HG03565 (cell line): ENCODE measurements around the gene GSTM1.
"Not testable (repeated sequence)": the region's sequence is repeated elsewhere in the genome, so short reads cannot be mapped to it uniquely, and the experiment has no call there.

Experiments
- ATAC-seq: cut with Tn5 transposase; IDR thresholded peaks from one replicate; pipeline ENCODE4 v1.9.1; 2021; ENCODE audit warnings: mild to moderate bottlenecking, moderate library complexity; ENCODE audit not compliant: unreplicated experiment

GSTM1 gene

DNA sequence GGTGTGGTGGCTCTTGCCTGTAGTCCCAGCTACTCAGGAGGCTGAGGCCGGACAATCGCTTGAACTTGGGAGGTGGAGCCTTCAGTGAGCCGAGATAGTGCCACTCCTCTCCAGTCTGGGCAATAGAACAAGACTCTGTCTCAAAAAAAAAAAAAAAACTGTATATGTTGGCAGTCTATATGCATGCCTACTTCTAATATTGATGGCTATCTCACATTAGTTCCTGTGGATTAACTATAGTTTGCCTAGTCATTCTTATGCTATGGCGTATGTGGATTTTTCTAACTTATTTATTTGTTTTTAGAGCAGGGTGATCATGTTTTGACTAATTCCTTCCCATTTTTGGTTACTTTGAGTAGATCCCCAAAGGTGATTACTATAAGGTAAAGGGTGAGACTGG lies 9.4 kb downstream of the GSTM1 start:
- no peak for ATAC-seq

DNA sequence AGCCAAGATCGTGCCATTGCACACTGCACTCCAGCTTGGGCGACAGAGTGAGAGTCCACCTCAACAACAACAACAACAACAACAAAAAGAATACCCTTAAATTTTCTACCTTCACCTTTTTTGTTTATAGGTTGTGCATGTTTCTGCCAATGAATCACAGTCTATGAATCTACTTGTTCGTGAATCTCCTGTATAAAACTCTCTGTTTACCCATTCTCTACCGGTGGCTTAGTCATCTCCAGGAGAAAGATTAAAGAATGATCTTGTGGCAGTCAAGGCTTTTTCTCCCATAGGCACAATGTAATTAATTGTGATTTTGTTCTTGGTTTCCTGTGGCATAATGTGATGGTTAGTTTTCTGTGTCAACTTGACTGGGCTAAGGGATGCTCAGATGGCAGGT lies 10.2 kb downstream of the GSTM1 start:
- not testable (repeated sequence) for ATAC-seq

DNA sequence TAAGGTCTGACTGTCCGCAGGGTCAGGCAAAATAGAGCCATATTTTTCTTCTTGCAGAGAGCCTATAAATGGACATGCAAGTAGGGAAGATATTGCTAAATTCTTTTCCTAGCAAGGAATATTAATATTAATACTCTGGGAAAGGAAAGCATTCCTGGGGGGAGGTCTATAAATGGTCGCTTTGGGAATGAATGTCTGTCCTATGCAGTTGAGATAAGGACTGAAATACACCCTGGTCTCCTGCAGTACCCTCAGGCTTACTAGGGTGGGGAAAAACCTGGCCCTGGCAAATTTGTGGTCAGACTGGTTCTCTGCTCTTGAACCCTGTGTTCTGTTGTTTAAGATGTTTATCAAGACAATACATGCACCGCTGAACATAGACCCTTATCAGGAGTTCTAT lies 15.3 kb downstream of the GSTM1 start:
- ATAC-seq: not testable (repeated sequence)

DNA sequence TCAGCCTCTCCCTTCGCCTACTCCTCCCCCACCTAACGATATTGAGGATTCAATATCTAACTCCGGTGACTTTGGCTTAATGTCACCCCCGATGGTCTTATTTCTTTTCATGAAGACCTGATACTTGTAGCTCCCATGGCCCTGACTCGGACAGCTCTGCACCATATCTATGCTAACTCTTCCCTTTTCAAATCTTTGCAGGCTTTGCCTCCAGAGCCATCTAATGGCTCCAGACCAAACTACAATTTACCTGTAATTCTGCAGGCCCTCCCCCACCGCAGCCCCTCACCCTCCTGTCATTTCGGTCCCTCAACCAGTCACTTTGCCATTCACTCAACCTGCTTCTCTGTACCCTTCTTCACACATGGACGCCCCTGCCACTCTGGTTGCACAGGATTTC lies 16.6 kb downstream of the GSTM1 start:
- no peak for ATAC-seq

DNA sequence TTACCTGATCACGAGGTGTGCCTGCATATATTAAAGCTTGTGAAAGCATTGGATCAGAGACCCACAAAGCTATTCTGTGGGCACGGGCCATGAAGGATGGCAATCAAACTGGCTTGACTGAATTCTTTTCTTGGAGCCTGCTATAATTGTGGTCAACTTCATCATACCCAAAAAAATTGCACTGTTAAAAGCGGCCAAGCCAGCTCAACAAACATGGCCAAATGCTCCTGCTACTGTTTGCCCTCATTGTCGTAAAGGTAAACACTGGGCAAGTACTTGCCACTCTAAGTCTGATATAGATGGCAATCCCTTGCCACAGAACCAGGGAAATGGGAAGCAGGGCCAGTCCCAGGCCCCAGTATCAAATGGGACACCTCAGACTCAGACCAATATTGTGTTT lies 17.8 kb downstream of the GSTM1 start:
- no peak for ATAC-seq

DNA sequence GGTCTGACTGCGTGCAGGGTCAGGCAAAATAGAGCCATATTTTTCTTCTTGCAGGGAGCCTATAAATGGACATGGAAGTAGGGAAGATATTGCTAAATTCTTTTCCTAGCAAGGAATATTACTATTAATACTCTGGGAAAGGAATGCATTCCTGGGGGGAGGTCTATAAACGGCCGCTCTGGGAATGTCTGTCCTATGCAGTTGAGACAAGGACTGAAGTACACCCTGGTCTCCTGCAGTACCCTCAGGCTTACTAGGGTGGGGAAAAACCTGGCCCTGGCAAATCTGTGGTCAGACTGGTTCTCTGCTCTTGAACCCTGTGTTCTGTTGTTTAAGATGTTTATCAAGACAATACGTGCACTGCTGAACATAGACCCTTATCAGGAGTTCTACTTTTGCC lies 21.3 kb downstream of the GSTM1 start:
- not testable (repeated sequence) for ATAC-seq

DNA sequence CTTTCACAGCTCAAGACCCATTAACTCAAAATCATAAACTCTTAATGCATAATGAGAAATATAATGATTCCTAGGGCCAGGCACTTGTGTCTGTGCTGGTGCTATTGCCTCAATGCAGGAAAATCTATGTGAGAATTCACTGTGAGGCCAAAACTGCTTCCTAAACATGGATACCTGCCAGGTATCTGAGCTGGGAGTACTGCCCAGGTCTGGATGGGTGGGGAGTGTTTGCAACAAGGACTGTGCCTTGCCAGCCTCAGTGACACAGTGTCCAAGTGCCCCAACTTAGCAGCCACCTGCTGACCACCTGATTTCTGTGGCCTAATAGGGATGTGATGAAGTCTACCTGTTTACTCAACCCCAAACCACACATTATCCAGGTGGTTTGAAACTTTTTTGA lies 22.2 kb downstream of the GSTM1 start:
- not testable (repeated sequence) for ATAC-seq

DNA sequence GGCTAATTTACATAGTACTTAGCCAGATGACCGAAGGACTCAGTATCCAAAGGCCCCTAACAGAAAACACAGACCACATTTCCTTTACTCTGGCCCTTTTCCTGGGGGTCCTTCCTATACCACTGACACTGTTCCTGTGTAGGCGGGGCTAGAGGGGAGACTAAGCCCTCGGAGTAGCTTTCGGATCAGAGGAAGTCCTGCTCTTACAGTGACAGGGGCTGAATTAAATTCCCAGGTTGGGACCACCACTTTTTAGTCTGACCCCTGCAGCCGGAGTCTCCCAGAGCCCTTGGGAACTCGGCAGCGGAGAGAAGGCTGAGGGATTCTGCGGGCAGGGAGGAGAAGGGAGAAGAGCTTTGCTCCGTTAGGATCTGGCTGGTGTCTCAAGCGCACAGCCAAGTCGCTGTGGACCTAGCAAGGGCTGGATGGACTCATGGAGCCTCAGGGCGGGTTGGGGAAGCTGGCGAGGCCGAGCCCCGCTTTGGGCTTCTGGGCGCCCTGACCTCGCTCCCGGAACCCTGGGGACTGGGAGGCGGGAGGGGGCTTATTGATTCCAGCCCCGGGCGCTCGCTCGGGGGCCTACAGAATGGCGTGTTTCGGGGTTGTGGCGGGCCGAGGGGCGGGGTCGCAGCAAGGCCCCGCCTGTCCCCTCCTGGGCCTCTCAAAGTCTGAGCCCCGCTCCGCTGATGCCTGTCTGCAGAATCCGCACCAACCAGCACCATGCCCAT lies 24.1 kb downstream of the GSTM1 start, which contains the start of gene GSTM5:
TSS of gene GSTM5 (plus strand) at position 659 of the 728 bp plus-strand sequence. CDS start at position 721, 62 bp downstream.
- not testable (repeated sequence) for ATAC-seq

DNA sequence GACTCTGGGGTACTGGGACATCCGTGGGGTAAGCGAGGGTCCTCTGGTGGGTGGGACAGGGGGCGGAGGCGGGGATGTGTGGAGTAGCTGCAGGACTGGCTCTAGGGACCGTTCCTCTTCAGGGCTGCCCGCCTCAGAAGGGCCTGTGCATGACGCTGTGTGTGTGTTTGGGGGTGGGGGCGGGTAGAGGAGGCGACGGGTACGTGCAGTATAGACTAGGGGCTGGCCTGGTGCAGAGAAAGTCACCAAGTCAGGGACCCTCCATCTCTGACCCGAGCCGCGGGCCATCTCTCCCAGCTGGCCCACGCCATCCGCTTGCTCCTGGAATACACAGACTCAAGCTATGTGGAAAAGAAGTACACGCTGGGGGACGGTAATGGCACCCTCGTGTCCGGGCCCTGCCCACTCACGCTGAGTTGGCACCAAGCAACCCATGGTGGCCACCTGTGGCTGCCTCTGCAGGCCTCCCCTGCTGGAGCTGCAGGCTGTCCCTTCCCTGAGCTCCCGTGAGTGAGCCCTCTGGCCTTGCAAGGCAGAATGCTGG lies 24.8 kb downstream of the GSTM1 start:
- ATAC-seq: no peak

DNA sequence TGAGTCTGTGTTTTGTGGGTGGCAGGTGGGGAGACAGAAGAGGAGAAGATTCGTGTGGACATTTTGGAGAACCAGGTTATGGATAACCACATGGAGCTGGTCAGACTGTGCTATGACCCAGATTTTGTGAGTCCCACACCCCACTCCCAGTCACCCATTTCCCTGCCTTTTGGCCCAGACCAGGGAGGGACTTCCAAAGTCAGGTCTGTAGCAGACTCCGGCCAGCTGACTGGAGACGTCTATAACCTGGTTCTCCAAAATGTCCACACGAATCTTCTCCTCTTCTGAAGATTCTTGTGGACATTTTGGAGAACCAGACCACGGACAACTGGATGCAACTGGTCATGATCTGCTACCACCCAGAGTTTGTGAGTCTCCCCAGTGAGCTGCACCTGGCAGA lies 26.0 kb downstream of the GSTM1 start:
- no peak for ATAC-seq

DNA sequence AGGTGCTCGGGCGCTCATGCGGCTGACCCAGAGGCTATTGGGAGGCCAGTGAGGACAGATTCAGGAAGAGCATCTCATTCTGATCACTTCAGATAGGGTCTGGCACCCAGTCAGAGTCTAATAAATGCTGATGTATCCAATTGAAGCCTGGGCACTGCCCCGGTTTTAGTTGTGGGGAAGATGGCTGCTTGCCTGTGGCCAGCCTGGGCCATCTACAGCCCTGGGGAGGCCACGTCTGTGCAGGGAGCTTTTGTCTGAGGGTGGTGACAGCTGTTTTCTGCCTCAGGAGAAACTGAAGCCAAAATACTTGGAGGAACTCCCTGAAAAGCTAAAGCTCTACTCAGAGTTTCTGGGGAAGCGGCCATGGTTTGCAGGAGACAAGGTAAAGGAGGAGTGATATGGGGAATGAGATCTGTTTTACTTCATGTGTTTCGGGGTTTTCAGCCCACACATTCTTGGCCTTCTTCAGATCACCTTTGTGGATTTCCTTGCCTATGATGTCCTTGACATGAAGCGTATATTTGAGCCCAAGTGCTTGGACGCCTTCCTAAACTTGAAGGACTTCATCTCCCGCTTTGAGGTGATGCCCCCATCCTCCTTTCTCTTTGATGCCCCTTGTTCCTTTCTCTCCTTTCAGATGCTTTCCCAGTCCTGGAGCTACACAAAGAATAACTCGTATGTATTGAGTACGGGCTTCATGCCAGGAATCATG lies 27.2 kb downstream of the GSTM1 start:
- ATAC-seq: no peak

DNA sequence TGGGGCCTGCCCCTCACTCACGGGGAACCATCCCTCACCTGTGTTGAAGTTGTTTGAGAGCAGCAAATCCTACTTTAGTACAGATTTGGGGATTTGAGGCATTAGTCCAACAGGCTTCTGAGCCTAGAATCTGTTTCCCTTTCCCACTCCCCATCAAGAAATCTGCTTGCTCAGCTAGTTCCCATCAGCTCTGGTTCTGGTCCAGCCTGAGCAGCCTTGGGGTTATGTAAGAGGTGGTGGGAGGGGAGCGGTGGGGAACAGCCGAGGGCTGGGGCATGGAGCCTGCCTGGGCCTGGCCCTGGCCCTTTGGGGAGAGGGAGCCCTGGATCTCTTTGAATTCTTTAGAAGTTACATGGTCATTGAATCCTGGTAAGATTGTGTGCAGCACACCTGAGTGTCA lies 28.5 kb downstream of the GSTM1 start:
- no peak for ATAC-seq

DNA sequence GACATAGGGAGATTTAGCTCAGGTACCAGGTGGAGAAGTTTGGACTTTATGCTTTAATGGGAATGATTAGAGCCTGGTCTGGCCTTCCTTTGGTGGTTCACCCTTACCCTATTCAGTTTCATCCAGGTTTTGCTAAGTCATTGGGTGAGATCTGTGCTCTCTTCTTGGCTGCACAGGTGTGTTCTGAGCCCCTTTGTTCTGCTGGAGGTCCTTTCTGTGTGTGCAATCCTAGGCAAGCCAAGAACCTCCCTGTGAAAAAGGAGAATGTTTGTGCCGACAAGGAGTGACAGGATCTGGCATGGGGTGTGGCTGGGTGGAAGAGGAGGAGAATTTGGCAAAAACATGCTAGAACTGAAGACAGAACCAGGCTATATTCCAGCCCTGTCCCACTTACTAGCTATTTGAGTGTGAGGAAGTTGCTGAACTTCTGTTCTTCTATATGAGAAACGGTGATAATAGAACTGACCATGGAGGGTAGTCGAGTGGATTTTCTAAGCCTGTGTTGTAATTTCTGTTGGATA lies 29.0 kb downstream of the GSTM1 start:
- ATAC-seq: no peak

DNA sequence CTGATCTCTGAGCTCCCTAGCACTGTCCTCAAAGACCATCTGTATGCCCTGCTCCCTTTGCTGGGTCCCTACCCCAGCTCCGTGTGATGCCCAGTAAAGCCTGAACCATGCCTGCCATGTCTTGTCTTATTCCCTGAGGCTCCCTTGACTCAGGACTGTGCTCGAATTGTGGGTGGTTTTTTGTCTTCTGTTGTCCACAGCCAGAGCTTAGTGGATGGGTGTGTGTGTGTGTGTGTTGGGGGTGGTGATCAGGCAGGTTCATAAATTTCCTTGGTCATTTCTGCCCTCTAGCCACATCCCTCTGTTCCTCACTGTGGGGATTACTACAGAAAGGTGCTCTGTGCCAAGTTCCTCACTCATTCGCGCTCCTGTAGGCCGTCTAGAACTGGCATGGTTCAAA lies 30.1 kb downstream of the GSTM1 start:
- ATAC-seq: no peak

DNA sequence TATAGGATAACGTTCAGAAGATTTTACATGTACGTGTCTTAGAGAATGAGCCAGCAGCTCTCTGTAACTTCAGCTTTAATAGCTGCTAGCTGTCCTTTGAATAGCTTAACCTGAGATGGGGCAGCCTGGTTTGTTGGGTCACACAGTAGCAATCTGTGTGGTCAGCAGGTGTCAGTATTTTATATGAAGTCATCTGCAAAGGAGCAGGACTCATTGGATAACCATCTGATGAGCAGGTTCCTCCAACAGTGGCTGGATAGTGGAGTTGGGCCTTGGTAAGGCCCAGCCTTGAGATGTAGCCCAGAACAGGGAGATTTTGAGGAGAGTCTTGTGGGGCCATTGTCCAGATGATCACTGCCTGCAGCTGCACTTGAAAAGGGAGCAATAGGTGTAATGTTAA lies 30.9 kb downstream of the GSTM1 start:
- ATAC-seq: no peak

DNA sequence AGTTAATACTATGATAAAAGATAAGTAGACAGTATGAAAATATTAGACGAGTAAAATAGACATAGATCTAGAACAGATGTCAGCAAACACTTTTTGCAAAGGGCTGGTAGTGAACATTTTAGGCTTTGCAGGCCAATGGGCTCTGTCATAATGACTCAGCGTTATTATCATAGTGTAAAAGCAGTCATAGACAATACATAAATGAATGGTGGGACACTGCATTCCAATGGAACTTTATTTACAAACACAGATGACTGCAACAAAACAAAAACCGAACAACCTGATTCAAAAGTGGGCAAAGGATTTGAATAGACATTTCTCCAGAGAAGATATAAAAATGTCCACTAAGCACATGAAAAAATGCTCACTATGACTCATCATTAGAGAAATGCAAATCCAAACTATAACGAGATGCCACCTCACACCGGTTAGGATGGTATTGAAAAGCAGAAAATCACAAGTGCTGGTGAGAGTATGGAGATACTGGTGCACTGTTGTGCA lies 31.8 kb downstream of the GSTM1 start:
- no peak for ATAC-seq

DNA sequence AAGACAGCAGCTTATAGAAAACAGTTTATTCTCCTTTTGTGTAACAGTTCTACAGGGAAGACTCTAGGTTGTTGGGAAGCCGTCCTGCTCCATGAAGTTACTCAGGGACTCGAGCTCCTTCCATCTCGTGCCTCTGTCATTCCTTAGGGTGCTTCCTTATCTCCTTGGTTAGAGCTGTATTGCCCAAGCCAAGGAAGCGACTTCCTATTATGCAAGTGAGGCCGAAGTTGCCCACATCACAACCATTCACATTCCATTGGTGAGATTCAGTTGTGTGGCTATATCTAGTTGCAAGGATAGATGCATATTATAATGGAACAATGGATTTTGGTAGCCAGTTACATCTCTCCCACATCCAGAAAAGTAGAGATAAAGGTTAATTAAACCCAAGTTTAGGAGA lies 33.4 kb downstream of the GSTM1 start:
- no peak for ATAC-seq

DNA sequence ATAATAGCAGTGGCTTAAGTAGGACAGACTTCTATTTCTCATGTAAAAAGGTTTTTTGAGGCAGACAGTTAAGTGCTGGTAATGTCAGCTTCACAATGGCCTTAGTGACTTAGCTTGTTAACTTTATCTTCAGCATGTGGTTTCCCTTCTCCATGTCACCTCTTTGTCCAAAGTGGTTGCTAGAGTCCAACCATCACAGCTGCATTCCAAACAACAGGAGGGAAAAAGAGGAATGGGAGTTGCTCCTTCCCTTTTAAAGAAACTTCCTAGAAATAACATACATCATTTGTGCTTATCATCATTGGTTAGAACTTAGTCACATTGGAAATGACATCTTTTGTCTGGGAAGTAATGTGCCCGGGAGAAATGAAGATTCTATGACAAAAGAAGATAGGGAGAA lies 34.4 kb downstream of the GSTM1 start:
- no peak for ATAC-seq

DNA sequence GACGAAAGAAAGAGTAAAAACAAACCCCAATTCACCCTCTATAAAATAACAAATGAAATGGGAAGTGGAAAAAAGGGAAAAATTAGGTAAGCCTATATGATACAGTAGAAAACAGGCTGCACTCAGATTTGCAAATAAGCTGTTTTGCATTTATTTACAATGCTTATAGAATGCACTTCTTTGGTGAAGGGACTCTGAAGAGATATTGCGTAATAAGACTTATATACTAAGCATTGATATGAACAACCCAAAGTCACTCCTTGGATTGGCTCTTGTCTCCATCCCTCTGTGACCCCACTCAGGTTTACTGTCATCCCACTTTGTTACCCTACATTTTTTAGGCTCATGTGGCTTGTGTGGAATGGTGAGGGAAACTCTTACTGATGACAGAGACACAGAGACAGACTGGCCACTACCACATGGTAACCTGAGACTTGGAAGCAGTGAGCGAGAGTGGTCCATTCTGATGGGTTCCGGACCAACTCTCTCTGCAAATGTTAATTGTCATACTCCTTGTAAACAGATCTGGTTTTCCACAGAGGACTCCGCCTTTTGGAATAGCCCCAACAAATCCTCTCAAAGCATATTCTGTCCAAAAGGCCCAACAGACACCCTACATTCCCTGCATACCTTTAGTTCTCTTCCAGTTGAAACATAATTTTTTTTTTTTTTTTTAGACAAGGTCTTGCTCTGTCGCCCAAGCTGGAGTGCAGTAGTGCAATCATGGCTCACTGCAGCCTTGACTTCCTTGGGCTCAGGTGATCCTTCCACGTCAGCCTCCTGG lies 35.5 kb downstream of the GSTM1 start:
- ATAC-seq: no peak

DNA sequence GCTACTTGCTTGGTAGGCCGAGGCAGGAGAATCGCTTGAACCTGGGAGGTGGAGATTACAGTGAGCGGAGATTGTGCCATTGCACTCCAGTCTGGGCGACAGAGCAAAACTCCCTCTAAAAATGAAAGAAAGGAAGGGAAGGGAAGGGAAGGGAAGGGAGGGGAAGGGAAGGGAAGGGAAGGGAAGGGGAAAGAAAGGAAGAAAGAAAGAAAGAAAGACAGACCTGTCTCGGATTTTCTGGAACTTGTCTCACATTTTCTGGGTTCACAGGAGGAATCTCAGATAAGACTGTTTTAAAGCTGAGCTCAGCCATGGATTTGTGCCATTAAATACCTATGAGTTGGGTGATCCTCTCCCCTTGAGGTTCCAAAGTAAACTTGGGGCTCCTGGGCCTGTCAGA lies 37.3 kb downstream of the GSTM1 start:
- ATAC-seq: no peak

DNA sequence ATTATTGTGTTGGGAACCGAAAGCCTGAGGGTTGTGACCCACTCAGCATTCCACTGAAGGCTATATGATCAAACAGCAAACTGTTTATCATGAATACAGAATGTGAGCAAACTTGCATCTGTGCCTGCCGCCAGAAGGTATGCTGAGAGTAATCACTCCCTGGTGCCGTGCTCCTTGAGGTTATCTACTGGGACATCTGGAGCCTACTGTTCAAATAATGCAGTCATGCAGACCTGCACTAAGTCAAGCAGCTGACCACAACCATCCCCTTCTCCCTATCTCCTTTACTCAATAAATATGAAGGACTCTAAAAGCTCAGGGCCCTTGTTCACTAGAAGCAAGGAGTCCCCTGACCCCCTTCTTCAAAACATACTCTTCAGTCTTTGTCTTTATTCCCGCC lies 37.9 kb downstream of the GSTM1 start:
- ATAC-seq: no peak
